ENCODE data around the gene DENND1C. TPM values are rescaled to one million over a fixed set of nuclear protein-coding genes. Genes with fewer than 3 reads are reported as not detected.

DENND1C gene
- total and polyA plus RNA-seq, 2 of the 8 experiments (the other 6 are each of a cell fraction or from before 2014, with no cell fraction given), result 3.6 to 4.0 TPM

GRCh38 chr19:6417713-6418561 lies 63.6 kb downstream of the DENND1C start (continued):
- TF ChIP-seq RXRA (IDR thresholded peaks at IDR 0.05; ENCODE audit: insufficient read depth, low read depth, low read length) (no peak), KDM1A (IDR thresholded peaks at IDR 0.05; ENCODE audit: borderline replicate concordance, low read length) (no peak), PHF8 (conservative IDR thresholded peaks at IDR 0.05; ENCODE audit: low read depth, low read length) (no peak), JUN (IDR thresholded peaks at IDR 0.05; ENCODE audit: low read depth, low read length) (no peak), TBP (IDR thresholded peaks at IDR 0.05; ENCODE audit: low read depth, low read length) (no peak), CTBP2 (IDR thresholded peaks at IDR 0.05; ENCODE audit: borderline replicate concordance, insufficient read depth, insufficient read length, low read length) (no peak), USF2 (IDR thresholded peaks at IDR 0.05; ENCODE audit: low read length) (no peak)

Small RNAs within 50 kb of the gene (small RNA-seq; reads per million reads assigned to genes)
- not detected for gene AC010503.2 (ENCODE audit: insufficient read depth)

Other genes with a start within 250 kb of the DENND1C start
- gene MLLT1, start 201.8 kb downstream of the DENND1C start, total RNA-seq (2021; fragmentation: NEBNext Ultra II Directional; extraction: Animal tissue kit (Norgen Biotek cat#: 25700)), result 42.4 and 45.1 TPM in 2 replicates
- gene MLLT1, start 201.8 kb downstream of the DENND1C start, polyA plus RNA-seq (2011; rRNA removed), result 18.8 and 27.7 TPM in 2 replicates
- not detected in 2 replicates for gene ACER1, start 148.2 kb downstream of the DENND1C start, total RNA-seq (2021; fragmentation: NEBNext Ultra II Directional; extraction: Animal tissue kit (Norgen Biotek cat#: 25700))
- gene ACER1, start 148.2 kb downstream of the DENND1C start, polyA plus RNA-seq (2011; rRNA removed), result 0.05 TPM in 1 of 2 replicates, not detected in the other
- gene CLPP, start 120.3 kb downstream of the DENND1C start, total RNA-seq (2021; fragmentation: NEBNext Ultra II Directional; extraction: Animal tissue kit (Norgen Biotek cat#: 25700)), result 86.3 and 88.7 TPM in 2 replicates
- 280 and 387 TPM in 2 replicates for gene CLPP, start 120.3 kb downstream of the DENND1C start, polyA plus RNA-seq (2011; rRNA removed)
- gene ALKBH7, start 109.0 kb downstream of the DENND1C start, total RNA-seq (2021; fragmentation: NEBNext Ultra II Directional; extraction: Animal tissue kit (Norgen Biotek cat#: 25700)), result 66.3 and 75.6 TPM in 2 replicates
- 100 and 145 TPM in 2 replicates for gene ALKBH7, start 109.0 kb downstream of the DENND1C start, polyA plus RNA-seq (2011; rRNA removed)
- gene PSPN, start 105.9 kb downstream of the DENND1C start, total RNA-seq (2021; fragmentation: NEBNext Ultra II Directional; extraction: Animal tissue kit (Norgen Biotek cat#: 25700)), result 1.9 and 2.1 TPM in 2 replicates
- 1.0 and 1.4 TPM in 2 replicates for gene PSPN, start 105.9 kb downstream of the DENND1C start, polyA plus RNA-seq (2011; rRNA removed)
- 56.3 and 60.8 TPM in 2 replicates for gene GTF2F1, start 88.6 kb downstream of the DENND1C start, total RNA-seq (2021; fragmentation: NEBNext Ultra II Directional; extraction: Animal tissue kit (Norgen Biotek cat#: 25700))
- gene GTF2F1, start 88.6 kb downstream of the DENND1C start, polyA plus RNA-seq (2011; rRNA removed), result 29.3 and 38.5 TPM in 2 replicates
- gene KHSRP, start 57.0 kb downstream of the DENND1C start, total RNA-seq (2021; fragmentation: NEBNext Ultra II Directional; extraction: Animal tissue kit (Norgen Biotek cat#: 25700)), result 573 and 582 TPM in 2 replicates
- gene KHSRP, start 57.0 kb downstream of the DENND1C start, polyA plus RNA-seq (2011; rRNA removed), result 143 and 235 TPM in 2 replicates
- gene SLC25A41, start 48.0 kb downstream of the DENND1C start, total RNA-seq (2021; fragmentation: NEBNext Ultra II Directional; extraction: Animal tissue kit (Norgen Biotek cat#: 25700)), result 0.77 TPM in 1 of 2 replicates, not detected in the other
- 0.50 and 0.72 TPM in 2 replicates for gene SLC25A41, start 48.0 kb downstream of the DENND1C start, polyA plus RNA-seq (2011; rRNA removed)
- gene SLC25A23, start 22.0 kb downstream of the DENND1C start, total RNA-seq (2021; fragmentation: NEBNext Ultra II Directional; extraction: Animal tissue kit (Norgen Biotek cat#: 25700)), result 48.1 and 54.0 TPM in 2 replicates
- 18.0 and 31.5 TPM in 2 replicates for gene SLC25A23, start 22.0 kb downstream of the DENND1C start, polyA plus RNA-seq (2011; rRNA removed)
- 21.1 and 24.6 TPM in 2 replicates for gene CRB3, start 17.5 kb downstream of the DENND1C start, total RNA-seq (2021; fragmentation: NEBNext Ultra II Directional; extraction: Animal tissue kit (Norgen Biotek cat#: 25700))
- 24.6 and 33.7 TPM in 2 replicates for gene CRB3, start 17.5 kb downstream of the DENND1C start, polyA plus RNA-seq (2011; rRNA removed)
- gene TUBB4A, start 20.5 kb upstream of the DENND1C start, total RNA-seq (2021; fragmentation: NEBNext Ultra II Directional; extraction: Animal tissue kit (Norgen Biotek cat#: 25700)), result 21.2 and 30.4 TPM in 2 replicates
- gene TUBB4A, start 20.5 kb upstream of the DENND1C start, polyA plus RNA-seq (2011; rRNA removed), result 16.8 and 29.9 TPM in 2 replicates
- 1.7 and 1.8 TPM in 2 replicates for gene TNFSF9, start 49.2 kb upstream of the DENND1C start, total RNA-seq (2021; fragmentation: NEBNext Ultra II Directional; extraction: Animal tissue kit (Norgen Biotek cat#: 25700))
- gene TNFSF9, start 49.2 kb upstream of the DENND1C start, polyA plus RNA-seq (2011; rRNA removed), result 4.4 TPM in 2 replicates
- 0.84 and 1.3 TPM in 2 replicates for gene CD70, start 109.4 kb upstream of the DENND1C start, total RNA-seq (2021; fragmentation: NEBNext Ultra II Directional; extraction: Animal tissue kit (Norgen Biotek cat#: 25700))
- 12.0 and 13.0 TPM in 2 replicates for gene CD70, start 109.4 kb upstream of the DENND1C start, polyA plus RNA-seq (2011; rRNA removed)
- not detected in 2 replicates for gene TNFSF14, start 188.4 kb upstream of the DENND1C start, total RNA-seq (2021; fragmentation: NEBNext Ultra II Directional; extraction: Animal tissue kit (Norgen Biotek cat#: 25700))
- gene TNFSF14, start 188.4 kb upstream of the DENND1C start, polyA plus RNA-seq (2011; rRNA removed), result 0.03 TPM in 1 of 2 replicates, not detected in the other
- gene C3, start 238.9 kb upstream of the DENND1C start, total RNA-seq (2021; fragmentation: NEBNext Ultra II Directional; extraction: Animal tissue kit (Norgen Biotek cat#: 25700)), result 4.2 and 6.4 TPM in 2 replicates
- 12.8 and 16.6 TPM in 2 replicates for gene C3, start 238.9 kb upstream of the DENND1C start, polyA plus RNA-seq (2011; rRNA removed)